Inferior parietal cortex (tissue), 1 donor: ENCODE data around the gene PCDHGC5.

Source experiments
- DNase-seq: peaks from one replicate; pipeline ENCODE4 v3.0.0-alpha.2; 2016; ENCODE audit errors: extremely low spot score

PCDHGC5 gene

DNA sequence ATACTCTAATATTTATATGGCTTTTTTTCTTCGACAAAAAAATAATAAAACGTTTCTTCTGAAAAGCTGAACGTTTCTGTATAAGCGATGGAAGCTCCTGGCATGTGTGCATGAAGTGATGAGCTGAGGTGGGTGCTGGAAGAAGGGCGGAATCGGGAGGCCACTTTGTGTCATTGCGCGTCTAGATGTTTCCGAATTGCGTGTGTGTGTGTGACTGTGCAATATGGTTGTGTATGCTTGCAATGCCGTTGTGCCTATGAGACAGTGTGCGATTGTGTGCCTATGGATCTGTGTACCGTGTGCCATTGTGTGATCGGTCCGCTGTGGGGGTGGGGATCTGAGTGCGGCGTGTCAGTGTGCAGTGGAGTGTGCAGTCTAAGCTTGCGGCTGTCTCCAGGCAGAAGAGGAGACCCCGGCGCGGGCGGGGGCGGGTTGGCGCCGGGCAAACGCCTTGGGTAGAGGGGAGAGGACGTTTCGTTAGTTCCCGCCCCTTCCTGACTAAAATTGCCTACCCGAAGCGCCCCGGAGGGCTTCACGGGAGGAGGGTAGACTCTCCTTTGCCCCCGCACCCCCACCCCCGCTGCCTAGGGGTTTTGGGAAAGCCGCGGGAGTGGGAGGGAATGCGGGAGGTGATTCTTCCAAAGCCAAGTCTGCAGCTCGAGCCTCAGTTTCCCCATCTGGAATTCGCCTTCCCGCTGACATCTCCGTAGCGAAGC lies 24.2 kb downstream of the PCDHGC5 start:
- no peak for DNase-seq

DNA sequence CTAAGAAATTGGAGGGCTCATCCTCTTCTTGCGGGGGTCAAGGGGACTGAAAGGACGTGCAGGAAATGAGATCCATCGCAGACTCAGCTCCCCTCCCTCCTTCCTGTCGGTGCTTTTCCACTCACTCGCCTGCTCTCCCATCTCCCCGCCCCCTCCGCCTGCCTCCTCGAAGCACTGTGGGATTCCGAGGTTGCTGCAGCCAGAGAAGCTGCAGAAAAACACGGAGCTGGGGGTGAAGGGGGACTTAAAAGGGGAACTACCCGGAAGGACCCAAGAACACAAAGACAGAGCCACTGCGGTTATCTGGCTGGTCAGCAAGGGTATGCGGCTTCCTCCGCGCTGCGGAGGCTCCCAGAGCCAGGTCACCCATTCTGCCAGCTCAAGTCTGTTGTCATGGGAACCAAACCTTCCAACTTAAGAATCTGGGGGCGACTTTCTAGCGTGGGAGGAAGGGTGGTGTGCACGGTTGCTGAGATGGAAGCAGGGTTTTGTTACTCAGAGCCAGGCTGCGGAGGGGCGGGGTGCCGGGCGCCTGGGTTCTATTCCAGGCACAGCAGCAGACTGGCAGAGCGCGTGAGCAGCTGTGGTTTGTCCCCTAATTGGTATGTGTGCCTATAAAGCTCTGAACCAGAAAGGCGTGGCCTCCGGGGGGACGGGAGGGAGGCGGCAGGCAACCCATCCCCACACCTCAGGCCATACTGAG lies 24.9 kb downstream of the PCDHGC5 start:
- DNase-seq, result peak; percentile 76

DNA sequence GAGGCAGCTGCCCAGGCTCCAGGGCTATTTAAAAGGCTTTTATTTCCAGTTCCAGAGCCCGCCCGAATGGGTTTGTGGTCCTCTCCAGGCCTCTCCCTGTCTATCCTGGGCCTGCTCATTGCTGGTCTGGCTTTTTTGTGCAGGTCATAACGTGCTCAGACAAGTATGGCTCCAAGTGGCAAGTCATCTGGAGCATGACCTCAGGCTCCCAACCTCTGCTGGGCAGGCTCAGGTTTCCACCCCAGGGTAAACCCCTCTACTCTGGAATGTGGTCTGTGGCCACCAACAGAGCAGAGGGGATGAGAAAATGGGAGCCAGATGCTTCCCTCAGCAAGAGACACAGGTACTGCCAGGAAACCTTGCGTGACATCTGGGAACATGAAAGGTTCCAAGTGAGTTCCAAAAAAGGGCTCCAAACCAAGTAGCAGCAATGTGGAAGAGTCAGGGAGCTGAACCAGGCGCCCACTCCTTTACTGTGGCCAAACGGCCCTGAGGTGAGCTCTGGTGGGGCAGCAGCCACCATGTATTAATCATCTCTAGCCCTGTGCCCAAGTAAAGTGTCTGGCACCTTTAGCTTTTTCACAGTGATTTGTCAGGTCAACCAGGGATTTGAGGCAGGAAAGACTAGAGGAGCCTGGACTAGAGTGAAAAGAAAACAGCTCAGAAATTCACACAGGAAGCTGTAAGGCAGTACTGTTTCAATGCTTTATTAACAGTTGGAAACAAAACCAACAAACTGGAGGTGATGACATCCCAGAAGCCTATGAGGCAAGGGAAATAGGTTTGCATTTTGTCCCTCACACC lies 25.7 kb downstream of the PCDHGC5 start:
- DNase-seq, result no peak

DNA sequence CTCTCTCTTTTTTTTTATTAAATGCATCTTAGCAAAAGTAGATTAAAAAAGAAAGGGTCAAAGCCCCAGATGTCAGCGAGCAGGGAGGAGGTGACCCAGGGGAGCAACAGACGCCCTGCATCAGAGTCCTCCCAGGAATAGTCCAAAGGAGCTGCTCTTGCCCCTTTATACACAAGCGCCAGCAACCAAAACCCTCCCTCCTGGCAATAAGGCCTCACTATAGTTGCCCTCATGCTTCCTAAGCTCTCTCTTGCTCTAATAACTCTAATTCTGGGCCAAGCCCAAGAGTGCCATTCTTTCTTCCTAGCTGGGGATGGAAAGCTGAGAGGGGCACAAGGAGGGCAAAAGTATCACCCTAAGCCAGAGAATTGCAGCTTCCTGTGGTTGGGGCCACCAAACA lies 26.3 kb downstream of the PCDHGC5 start:
- DNase-seq, result no peak

DNA sequence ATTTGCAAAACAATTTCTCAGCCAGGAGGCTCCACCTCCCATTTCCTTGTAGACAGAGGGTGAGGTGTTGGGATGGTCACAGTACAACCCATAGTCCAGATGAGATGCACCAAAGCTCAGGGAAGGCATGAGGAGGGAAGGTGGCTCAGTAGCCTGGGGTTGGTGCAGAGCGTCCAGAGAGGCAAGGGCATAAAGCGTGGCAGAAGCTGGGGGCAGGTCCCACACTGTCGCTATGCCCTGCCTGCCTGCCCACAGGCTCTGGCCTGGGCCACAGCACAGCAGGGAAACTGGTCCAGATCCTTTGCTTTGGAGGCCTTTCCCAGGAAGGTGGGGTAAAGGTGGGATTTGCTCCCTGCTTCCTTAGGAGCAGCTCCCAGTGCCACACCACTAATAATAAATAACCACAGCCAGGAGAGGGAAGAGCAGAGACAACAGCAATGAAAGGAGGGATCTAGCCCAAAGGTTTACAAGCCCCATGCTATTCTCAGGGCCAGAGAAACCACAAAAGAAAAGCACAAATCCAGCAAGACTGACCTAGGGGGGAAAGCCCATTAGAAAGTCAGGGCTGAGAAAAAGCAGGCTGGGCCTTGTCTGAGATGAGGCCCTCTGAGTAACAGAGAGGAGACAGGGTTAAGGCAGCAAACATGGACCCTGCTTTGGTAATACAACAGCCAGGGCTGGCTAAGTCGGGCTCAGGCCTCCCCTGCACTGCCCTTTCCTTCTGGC lies 27.2 kb downstream of the PCDHGC5 start:
- no peak for DNase-seq

DNA sequence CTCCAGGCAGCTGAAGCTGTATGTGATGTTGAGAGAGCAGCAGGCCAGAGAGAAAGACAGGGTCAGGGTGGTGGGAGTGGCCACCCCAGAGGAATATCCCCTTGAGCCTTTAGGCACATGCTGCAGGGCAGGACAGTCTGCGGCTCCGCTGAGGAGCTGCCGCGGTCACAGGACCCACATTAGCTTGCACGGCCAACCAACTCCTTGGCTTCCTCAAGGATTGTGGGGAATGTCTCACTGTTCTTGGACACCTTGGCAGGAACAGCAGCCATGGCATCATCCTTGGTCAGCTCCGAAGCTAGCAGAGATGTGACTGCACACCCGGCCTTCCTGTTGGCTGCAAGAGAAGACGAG lies 27.8 kb downstream of the PCDHGC5 start:
- DNase-seq, result no peak

DNA sequence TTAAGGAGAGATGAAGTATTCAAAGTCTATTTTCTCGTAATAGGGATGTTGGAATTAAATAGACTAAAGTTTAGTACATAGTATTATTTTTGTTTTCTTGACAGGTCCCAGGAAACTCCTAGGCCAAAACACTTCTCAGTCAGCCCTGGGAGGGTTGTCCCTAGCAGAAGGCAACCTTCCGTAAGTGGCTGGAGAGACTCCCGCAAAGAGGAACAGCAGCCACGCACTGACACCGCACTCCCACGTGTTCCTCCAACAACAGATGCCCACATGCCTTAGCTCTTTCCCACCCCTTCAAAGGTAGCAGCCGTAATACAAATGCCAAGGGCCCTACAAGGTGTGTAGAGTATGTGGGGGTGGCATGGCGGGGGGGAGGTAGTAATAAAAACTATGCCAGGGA lies 28.4 kb downstream of the PCDHGC5 start:
- no peak for DNase-seq

DNA sequence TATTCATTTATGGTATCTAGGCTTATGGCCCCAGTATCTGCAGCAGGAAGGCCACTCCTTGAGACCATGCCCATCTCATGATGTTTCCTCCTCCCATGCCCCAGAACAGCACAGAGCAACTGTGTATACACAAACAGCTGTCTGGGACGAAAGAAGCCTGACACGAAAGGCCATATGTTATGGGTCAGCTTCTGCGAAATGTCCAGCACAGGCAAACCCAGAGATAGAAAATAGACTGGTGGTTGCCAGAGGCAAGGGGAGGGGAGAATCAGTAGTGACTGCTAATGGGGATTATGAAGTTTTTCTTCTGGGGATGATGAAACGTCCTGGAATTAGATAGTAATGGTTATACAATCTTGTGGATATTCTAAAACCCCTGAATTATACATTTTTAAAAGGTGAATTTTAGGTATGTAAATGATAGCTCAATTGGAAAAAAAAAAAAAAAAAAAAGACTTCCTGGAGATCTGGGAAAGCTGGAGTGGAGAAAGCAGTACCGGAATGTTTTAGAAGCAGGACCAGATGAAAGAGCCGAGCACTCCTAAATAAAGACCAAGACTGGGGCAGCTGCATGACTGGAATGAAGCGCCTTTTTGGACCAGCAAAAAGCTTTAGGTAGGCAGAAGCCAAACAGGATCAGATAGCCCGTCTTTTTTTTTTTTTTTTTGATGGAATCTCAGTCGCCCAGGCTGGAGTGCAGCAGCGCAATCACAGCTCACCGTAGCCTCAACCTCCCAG lies 29.2 kb downstream of the PCDHGC5 start:
- DNase-seq, result no peak

DNA sequence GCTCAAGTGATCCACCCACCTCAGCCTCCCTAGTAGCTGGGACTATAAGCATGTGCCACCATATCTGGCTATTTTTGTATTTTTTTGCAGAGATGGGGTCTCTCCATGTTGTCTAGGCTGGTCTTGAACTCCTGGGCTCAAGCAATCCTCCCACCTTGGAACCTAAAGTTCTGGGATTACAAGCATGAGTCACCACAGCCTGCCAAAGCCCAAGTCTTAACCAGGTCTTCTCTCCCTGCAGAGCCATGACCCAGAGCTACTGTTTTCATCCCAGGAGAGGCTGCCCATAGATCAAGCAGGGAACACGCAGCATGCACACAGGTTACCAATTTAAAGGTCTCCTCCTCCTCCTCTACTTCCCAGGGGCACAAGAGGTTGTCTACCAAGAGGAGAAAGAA lies 29.7 kb downstream of the PCDHGC5 start:
- DNase-seq, result no peak

DNA sequence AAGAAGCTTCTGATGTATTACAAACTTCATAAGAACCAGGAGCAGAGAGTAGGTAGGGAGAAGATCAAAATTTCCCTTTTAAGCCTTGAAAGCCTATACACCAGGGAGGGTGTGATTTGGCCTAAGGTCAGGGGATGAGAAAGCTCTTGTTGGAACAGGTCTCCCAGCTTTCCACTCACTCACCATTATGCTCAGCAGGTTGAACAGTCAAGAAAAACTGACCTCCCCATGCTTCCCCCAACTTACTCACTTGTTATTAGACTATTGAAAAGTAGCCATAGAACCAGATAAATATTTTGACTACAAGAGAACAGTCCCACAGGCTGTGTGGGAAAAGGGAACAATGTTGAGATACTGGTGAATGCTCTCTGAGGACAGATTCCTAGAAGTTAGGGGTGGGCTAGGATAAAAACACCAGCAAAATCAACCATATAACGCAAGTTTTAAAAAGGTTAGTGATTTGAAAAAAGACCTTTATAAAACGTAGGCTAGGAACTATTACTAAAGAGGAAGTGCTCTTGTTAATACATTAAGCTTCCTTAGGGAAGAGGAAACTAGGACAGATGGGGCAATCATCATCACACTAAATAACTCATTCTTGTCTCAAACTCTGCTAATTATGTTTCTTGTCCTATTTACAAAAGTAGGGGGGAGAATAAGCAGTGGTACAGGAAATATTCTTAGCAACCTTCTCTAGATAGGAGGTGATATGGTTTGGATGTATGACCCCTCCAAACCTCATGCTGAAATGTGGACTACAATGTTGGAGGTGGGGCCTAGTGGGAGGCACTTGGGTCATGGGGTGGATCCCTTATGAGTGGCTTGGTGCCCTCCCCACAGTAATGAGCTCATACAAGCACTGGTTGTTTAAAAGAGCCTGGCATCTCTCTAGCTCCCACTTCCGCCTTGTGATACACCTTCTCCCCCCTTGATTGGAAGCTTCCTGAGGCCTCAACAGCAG lies 31.0 kb downstream of the PCDHGC5 start:
- no peak for DNase-seq

DNA sequence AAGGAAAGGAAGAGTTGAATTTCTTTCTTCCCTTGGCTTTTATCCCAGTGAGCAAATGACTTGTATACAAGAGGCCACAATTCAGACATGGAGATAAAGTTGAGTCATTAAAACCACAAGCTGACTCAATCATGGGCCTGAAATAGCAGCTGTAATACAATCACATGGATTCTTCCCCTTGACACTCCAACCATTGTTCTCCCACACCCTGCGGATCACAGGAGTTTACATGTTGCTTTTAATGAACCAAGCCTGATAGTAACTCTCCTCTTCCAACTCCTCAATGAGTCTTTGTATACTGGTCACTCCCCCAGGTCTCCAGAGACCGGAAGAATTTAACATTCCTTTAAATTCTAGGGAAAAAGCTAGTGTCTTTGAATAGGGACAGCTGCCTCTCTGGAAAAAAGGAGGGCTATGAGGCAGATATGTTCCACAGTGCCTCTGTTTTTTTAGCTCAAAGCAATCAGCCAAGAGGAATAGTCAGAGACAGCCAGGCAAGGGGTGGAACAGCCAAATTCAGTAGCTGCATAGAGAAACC lies 32.4 kb downstream of the PCDHGC5 start:
- DNase-seq, result peak; percentile 86

DNA sequence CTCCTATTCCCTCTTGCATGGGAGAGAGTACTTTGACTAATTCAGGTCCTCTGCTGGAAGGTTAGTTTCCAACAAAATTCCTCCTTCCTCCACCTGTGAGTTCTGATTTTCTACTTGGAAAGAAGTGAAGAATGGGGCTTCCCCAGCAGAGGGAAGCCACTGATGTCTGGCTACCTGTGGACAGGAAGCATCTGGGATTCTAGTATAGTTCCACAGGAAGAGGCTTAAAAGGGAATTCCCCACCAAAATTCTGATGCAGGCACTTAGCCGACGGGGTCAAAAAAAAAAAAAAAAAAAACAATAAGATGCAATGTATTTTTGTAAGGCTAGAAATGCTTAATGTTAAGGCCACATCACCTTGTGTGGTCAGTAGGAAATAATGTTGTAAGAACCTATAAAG lies 33.4 kb downstream of the PCDHGC5 start:
- no peak for DNase-seq

DNA sequence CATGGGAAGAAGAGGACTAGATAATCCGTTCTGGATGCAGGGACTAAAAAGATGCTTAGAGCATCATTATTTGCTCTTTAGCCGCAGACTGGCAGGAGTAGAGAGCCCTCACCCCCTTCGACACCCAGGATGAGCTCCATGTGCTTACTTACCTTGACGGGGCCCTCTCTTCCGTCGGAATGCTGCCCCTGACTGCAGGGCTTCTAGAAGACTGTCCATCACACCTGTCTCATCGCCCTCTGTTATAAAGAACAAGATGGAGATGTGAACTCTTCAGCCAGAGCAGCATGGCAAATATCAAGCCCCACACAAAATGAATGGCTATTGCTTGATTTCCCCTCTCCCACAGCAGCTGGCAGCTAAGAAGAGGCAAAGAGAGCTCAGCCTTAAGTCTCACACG lies 35.1 kb downstream of the PCDHGC5 start:
- DNase-seq, result peak; percentile 12

DNA sequence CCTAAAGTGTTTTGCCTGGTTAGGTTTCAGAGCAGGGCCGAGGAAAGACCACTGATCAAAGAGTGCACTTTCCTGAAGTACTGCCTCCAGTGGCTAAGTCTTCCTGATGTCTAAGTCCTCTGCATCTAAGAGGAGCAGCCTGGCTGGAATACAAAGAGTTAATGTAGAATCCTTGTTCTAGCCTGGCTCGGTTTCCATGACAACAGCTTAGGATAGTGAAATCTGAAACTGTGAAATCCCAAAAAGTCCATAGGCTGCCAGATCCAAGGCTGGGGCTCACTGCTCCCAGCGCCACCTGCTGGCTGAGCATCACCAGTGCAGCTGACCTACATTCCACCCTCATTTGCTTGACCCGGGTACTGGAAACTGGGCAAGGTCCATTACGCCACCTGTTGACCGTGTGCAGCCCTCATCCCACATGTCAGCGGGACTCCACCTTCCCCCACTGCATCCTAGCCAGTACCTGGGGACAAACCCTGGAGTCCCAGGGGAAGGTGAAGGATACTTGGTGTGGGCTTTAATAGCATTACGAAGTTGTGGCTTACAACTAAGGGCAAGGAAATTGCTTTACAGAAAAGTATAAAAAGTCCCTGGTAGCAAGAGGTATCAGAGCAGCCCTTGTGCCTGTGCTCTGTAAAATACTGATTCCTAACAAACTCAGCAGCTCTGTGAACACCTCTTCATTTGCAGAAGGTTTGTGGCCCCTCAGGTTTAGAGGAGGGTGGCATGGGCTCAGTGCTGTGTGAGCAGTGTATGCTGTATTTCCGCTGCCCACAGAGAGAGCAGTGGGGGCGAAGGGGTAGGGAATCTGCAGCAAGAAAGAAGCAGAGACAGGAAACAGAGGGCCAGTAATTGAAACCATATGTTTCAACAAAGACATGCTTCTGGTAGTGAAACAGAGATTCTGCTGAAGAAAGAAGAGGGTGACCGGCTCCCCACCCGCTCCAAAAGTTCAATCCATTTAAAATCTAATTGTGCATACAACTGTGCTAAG lies 36.0 kb downstream of the PCDHGC5 start:
- DNase-seq, result peak; percentile 92

DNA sequence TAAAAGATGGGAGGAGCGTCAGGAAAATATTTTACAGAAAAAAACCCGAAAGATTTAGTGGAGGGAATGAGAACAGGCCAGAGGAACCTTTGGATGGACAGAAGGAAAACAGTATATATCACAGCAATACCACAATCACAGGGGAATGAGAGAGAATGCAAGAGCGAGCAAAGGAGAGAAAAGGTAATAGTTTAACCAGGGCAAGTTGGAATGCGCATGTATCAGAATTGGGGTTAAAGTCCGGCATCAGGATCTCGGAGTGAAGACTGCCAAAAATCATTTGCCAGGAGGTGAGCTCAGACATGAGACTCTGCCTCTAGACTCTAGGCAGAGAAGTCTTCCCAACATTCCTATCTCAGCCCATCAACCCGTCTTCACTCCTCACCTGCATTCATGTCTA lies 36.8 kb downstream of the PCDHGC5 start:
- DNase-seq, result no peak

DNA sequence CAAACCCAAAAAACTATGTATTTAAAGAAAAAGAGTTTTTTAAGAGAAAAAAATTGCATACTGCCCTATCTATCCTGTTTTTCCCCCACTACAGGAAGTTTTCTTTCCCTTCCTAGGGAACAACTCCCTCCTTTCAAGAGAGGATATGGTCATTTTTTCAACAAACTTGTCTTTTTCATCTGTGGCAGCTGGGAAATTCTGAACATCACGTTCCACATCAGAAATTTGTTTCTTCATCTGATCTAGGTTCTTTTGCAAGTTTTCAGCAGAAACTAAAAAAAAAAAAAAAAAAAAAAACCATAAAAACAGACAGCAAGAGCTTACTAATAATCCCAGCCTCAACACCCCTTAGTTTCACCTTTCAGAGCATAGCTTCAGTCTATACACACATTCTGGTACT lies 38.5 kb downstream of the PCDHGC5 start:
- no peak for DNase-seq

DNA sequence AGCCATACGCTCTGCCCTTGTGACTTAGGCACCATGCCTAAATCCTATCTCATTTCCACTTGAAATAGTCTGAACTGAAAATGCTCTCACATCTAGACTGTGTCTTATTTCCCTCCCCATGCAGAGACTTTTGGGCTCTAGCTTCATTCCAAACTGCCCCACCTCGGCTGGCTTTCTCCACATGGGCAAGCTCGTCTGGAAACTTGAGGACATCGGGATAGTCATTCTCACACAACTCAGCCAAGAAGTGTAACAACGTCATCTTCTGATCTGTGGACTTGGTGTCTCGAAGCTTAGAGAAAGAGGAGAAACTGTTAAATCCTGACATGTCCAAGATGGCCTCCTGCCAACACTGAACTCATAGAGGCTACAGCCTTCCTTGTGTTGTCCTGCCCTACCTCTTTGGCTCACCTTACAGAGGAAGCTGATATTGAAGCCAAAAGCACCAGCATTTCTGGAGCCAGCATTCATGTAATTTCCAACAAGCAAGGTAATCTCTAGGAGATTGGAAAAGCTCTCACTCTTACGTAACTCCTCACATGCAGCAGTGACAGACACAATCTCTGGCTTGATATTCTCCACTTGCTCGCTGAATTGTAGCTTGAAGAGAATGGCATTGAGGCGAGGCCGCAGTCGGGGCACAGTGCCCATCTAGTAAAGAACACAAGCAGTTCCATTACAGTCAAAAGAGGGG lies 39.6 kb downstream of the PCDHGC5 start:
- peak; percentile 33 for DNase-seq

DNA sequence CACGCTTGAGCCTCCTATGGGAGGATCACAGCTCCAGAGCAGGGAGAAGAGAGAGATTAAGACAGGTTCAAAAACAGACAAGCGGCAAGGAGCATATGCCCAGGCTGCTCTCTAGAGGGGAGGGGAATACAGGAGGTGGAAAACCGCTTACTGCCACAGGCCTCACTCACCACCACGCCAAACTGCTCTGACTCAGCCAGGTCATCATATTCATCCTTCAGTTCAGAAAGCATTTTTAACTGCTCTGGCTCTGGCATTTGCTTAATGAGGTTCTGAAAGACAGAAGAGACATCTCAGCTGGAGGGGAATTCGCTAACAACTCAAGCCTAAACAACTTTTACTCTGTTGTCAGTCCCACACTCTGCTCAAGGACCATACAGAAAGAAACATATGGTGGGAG lies 40.1 kb downstream of the PCDHGC5 start:
- DNase-seq, result no peak
